Measurements from ENCODE around the gene PACS1. TPM values are rescaled to one million over a fixed set of nuclear protein-coding genes. Genes with fewer than 3 reads are reported as not detected.

PACS1 gene
- total RNA-seq, 4 donors from 2014 or later = 37.1 to 97.8 (median 54.3) TPM

GRCh38 chr11:66168289-66168688 lies 98.2 kb downstream of the PACS1 start:
- Histone ChIP-seq H3K36me3 (peaks cover 0 to 5% (median 0%) of the 10 kb centered on the region in 4 donors), H3K4me3 (no peak overlapping the region), H3K27ac (replicated peaks in 1 of 4) (no peak overlapping the region), H3K9me3 (no peaks in the 10 kb centered on the region), H3K27me3 (no peaks in the 10 kb centered on the region), H3K4me1 (peaks cover 0 to 6% (median 0%) of the 10 kb centered on the region in 4 donors)
- no peak for DNase-seq (ENCODE audit: extremely low spot score)
- intact Hi-C loops (cut with DNase I) = no loop called here
- TF ChIP-seq POLR2A (IDR thresholded peaks at IDR 0.05; ENCODE audit: low read depth) = no peak
- WGBS = 97% methylated on average over 7 of the region's 7 CpGs

DNA sequence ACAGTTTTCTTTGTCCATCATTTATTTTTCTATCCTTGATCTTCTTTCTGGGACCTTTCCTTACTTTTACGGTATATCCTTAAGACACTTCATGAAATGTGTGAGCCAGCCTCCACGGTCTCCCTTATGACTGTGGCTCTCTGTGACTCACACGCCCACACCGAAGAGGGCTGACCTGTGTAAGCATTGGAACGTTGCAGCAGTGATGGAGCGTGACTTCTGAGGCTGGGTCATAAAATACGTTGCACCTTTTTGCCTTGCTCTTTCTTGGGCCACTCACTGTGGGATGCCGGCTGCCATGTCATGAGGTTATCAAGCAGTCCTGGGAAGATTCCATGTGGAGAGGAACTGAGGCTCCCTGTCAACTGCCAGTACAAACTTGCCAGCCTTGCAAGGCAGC lies 102.1 kb downstream of the PACS1 start:
- 88% methylated on average over 8 of the region's 8 CpGs for WGBS
- H3K4me1 ChIP-seq = no peaks in the 10 kb centered on the region
- intact Hi-C loops (cut with DNase I) = no loop called here
- no peak overlapping the region for H3K4me3 ChIP-seq
- no peak overlapping the region for H3K27ac ChIP-seq (replicated peaks in 1 of 4)
- DNase-seq (ENCODE audit: extremely low spot score) = no peak
- H3K9me3 ChIP-seq = no peaks in the 10 kb centered on the region
- H3K27me3 ChIP-seq = no peaks in the 10 kb centered on the region
- TF ChIP-seq CTCF (IDR thresholded peaks at IDR 0.05) (no peak), EP300 (IDR thresholded peaks at IDR 0.05) (no peak), POLR2AphosphoS5 (IDR thresholded peaks at IDR 0.05) (no peak), POLR2A (IDR thresholded peaks at IDR 0.05; ENCODE audit: low read depth) (no peak)
- H3K36me3 ChIP-seq = peaks cover 0 to 11% (median 2%) of the 10 kb centered on the region in 4 donors

DNA sequence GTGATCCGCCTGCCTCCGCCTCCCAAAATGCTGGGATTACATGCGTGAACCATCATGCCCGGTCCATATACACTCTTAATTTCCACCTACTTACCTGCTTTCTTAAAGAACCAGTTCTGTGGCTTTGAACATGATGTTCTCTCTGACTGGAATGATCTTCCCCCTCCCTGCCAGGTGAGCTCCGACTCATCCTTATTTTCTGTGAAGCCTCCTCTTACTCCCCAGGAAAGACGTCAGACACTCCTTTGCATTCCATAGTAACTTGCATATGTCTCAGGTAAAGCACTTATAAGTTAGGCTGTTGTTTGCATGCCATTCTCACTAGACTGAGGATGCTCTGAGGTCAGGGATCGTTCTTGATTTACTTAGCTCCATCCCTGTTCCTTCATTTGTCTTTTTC lies 106.6 kb downstream of the PACS1 start:
- H3K4me3 ChIP-seq = no peak overlapping the region
- 94% methylated on average over 7 of the region's 7 CpGs for WGBS

DNA sequence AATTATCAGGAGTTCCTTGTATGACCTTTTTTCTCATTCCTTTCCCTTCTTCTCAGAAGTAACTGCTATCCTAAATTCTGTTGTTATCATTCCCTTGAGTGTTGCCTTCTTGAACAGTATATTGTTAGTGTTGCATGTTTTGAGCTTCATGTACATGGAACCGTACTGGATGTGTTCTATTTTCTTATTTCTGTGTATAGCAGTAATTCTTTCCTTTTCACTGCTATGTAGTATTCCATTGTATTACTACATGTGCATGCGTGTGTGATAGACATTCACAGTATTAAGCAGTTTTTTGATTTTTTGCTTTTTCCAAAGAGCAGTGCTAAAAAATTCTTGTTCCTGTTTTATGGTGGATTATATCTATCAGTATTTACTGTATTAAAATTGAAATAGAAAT lies 108.1 kb downstream of the PACS1 start:
- 96% methylated on average over 2 of the region's 2 CpGs for WGBS

More for the DNA sequence above, 106.6 kb downstream of the PACS1 start:
- Histone ChIP-seq H3K27ac (replicated peaks in 1 of 4) (no peak overlapping the region), H3K27me3 (no peaks in the 10 kb centered on the region), H3K9me3 (no peaks in the 10 kb centered on the region), H3K36me3 (peaks cover 0 to 11% (median 2%) of the 10 kb centered on the region in 4 donors), H3K4me1 (no peaks in the 10 kb centered on the region)
- intact Hi-C loops (cut with DNase I) = no loop called here
- TF ChIP-seq POLR2AphosphoS5 (IDR thresholded peaks at IDR 0.05) (no peak), POLR2A (IDR thresholded peaks at IDR 0.05; ENCODE audit: low read depth) (no peak), CTCF (IDR thresholded peaks at IDR 0.05) (no peak), EP300 (IDR thresholded peaks at IDR 0.05) (no peak)
- no peak for DNase-seq (ENCODE audit: extremely low spot score)

GRCh38 chr11:66178871-66179270 lies 108.8 kb downstream of the PACS1 start:
- H3K4me1 ChIP-seq = no peaks in the 10 kb centered on the region
- H3K36me3 ChIP-seq = no peaks in the 10 kb centered on the region
- H3K27ac ChIP-seq (replicated peaks in 1 of 4) = no peak overlapping the region
- no peak for DNase-seq (ENCODE audit: extremely low spot score)
- no peak overlapping the region for H3K4me3 ChIP-seq
- no peaks in the 10 kb centered on the region for H3K27me3 ChIP-seq
- no peaks in the 10 kb centered on the region for H3K9me3 ChIP-seq
- TF ChIP-seq POLR2A (IDR thresholded peaks at IDR 0.05; ENCODE audit: low read depth) (no peak), POLR2AphosphoS5 (IDR thresholded peaks at IDR 0.05) (no peak), EP300 (IDR thresholded peaks at IDR 0.05) (no peak), CTCF (IDR thresholded peaks at IDR 0.05) (no peak)
- intact Hi-C loops (cut with DNase I) = no loop called here

More for the DNA sequence above, 108.1 kb downstream of the PACS1 start:
- H3K9me3 ChIP-seq = no peaks in the 10 kb centered on the region
- H3K4me3 ChIP-seq = no peak overlapping the region
- no peaks in the 10 kb centered on the region for H3K4me1 ChIP-seq
- H3K27ac ChIP-seq (replicated peaks in 1 of 4) = no peak overlapping the region
- peaks cover 0 to 6% (median 2%) of the 10 kb centered on the region in 4 donors for H3K36me3 ChIP-seq
- intact Hi-C loops (cut with DNase I) = no loop called here
- TF ChIP-seq EP300 (IDR thresholded peaks at IDR 0.05) (no peak), POLR2A (IDR thresholded peaks at IDR 0.05; ENCODE audit: low read depth) (no peak), CTCF (IDR thresholded peaks at IDR 0.05) (no peak)
- DNase-seq (ENCODE audit: extremely low spot score) = no peak
- no peaks in the 10 kb centered on the region for H3K27me3 ChIP-seq
